ENCODE results near the gene TDRD12. TPM values are rescaled to one million over a fixed set of nuclear protein-coding genes. Genes with fewer than 3 reads are reported as not detected.

Gene TDRD12
- total and polyA plus RNA-seq, 11 donors: 0.06 to 0.63 (median 0.23) TPM; not detected in 5

DNA sequence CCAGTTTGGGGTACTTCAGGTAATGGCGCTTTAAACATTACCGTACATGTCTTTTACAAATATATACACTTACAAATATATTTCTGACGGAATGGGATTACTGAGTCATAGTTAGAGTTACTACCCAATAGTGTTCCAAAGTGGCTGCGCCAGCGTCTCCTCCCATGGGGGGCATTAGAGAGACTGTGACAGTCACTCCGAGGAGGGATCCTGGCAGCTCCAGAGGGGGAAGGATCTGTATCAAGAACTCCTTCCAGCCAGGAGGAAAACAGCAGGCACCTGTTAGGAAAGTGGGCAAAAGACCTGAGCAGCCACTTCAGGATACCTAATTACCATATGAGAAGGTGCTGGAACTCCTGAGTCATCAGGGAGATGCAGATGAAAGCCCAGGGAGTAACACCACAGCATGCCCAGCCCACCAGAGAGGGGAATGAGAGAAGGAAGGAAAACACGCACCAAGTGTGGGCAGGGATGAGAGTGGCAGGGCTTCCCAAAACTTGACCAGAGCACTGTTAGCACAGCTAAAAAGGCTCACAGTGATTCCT is 97.1 kb downstream of the TDRD12 start:
- H3K27me3 ChIP-seq: peaks cover 0 to 19% (median 0%) of the 10 kb centered on the region in 9 donors
- no peaks in the 10 kb centered on the region for H3K9me3 ChIP-seq
- ATAC-seq: no peak
- DNase-seq: no peak
- no peak overlapping the region for H3K4me3 ChIP-seq
- 60 to 69% (median 66%) methylated on average over 7 of the region's 7 CpGs for WGBS, 4 donors
- H3K4me1 ChIP-seq: no peaks in the 10 kb centered on the region
- H3K36me3 ChIP-seq: no peaks in the 10 kb centered on the region
- intact Hi-C loops (cut with DNase I): no loop called here
- no peak overlapping the region for H3K27ac ChIP-seq
- TF ChIP-seq, protein P1, sequence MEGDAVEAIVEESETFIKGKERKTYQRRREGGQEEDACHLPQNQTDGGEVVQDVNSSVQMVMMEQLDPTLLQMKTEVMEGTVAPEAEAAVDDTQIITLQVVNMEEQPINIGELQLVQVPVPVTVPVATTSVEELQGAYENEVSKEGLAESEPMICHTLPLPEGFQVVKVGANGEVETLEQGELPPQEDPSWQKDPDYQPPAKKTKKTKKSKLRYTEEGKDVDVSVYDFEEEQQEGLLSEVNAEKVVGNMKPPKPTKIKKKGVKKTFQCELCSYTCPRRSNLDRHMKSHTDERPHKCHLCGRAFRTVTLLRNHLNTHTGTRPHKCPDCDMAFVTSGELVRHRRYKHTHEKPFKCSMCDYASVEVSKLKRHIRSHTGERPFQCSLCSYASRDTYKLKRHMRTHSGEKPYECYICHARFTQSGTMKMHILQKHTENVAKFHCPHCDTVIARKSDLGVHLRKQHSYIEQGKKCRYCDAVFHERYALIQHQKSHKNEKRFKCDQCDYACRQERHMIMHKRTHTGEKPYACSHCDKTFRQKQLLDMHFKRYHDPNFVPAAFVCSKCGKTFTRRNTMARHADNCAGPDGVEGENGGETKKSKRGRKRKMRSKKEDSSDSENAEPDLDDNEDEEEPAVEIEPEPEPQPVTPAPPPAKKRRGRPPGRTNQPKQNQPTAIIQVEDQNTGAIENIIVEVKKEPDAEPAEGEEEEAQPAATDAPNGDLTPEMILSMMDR (IDR thresholded peaks at IDR 0.05): no peak
- TF ChIP-seq POLR2A (IDR thresholded peaks at IDR 0.05): no peak

DNA sequence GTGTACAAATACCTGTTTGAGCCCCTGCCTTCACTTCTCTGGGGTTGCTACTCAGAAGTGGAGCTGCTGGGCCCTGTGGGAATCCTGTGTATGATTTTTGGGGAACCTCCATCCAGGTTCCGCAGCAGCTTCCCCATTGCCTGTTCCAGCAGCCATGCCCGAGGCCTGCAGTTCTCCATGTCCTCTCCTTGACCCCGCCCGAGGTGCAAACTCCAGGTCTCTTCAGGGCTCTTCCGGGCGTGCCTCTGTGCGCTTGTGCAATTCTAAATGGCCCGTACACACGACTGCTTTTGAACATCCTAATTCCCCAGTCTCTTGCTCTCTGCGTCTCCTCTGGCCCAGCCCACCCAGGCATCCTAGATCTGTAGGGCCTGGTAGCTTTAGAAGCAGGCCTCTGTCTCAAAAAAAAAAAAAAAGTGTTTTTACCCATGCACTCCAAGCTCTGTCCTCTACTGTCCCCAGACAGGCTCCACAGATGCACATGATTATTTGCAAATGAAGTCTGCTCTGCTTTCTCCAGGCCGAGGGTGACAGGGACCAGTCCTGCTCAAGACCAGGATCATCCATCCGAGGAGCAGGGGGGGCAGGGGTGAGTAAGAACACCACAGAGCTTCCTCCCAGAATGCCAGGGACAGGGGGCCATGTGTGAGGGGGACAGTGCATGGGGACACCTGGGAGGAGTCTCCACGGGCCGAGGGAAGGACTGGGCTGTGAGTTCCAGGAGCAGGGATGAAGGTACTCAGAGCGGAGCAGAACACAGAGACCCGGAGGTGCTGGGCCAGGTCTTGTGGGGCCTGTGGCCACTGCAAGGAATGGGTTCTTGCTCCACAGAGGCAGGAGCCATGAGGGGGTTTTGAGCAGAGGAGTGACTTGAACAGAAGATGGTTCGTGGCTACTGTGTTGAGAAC is 98.3 kb downstream of the TDRD12 start:
- intact Hi-C loops (cut with DNase I): no loop called here
- no peak overlapping the region for H3K4me3 ChIP-seq
- WGBS, 4 donors: 79 to 86% (median 83%) methylated on average over 15 to 17 of the region's 17 CpGs
- no peaks in the 10 kb centered on the region for H3K4me1 ChIP-seq
- no peak for TF ChIP-seq POLR2A (IDR thresholded peaks at IDR 0.05)
- no peaks in the 10 kb centered on the region for H3K36me3 ChIP-seq
- no peak overlapping the region for H3K27ac ChIP-seq
- ATAC-seq (peak in 1 of 4 donors; percentile 32), DNase-seq (no peak)
- no peaks in the 10 kb centered on the region for H3K9me3 ChIP-seq
- H3K27me3 ChIP-seq: peaks cover 0 to 20% (median 0%) of the 10 kb centered on the region in 9 donors

DNA sequence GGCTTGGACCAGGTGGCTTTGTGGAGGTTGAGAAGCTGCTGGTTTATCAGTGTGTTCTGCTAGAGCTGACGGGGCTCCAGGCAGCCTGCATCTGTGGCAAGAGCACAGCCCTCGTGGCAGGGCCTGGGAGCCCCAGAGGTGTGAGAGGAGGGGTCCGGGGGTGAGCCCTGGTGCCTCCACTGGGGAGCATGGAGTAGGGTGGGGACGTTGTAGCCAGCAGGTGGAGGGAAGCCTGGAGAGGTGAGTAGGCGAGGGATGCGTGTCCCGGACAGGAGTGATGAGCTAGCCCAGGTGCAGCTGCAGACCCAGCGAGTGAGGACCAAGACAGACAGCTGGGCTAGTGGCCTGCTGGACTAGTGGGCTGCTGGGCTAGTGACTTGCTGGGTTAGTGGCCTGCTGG is 99.0 kb downstream of the TDRD12 start:
- no peaks in the 10 kb centered on the region for H3K36me3 ChIP-seq
- no peaks in the 10 kb centered on the region for H3K4me1 ChIP-seq
- no peak overlapping the region for H3K27ac ChIP-seq
- no peak for ATAC-seq
- H3K4me3 ChIP-seq: no peak overlapping the region
- intact Hi-C loops (cut with DNase I): no loop called here
- peaks cover 0 to 27% (median 0%) of the 10 kb centered on the region in 9 donors for H3K27me3 ChIP-seq
- no peak for TF ChIP-seq POLR2A (IDR thresholded peaks at IDR 0.05)
- TF ChIP-seq, protein P1 (IDR thresholded peaks at IDR 0.05): no peak
- no peak for DNase-seq
- WGBS, 4 donors: 76 to 85% (median 79%) methylated on average over 8 of the region's 8 CpGs
- H3K9me3 ChIP-seq: no peaks in the 10 kb centered on the region

DNA sequence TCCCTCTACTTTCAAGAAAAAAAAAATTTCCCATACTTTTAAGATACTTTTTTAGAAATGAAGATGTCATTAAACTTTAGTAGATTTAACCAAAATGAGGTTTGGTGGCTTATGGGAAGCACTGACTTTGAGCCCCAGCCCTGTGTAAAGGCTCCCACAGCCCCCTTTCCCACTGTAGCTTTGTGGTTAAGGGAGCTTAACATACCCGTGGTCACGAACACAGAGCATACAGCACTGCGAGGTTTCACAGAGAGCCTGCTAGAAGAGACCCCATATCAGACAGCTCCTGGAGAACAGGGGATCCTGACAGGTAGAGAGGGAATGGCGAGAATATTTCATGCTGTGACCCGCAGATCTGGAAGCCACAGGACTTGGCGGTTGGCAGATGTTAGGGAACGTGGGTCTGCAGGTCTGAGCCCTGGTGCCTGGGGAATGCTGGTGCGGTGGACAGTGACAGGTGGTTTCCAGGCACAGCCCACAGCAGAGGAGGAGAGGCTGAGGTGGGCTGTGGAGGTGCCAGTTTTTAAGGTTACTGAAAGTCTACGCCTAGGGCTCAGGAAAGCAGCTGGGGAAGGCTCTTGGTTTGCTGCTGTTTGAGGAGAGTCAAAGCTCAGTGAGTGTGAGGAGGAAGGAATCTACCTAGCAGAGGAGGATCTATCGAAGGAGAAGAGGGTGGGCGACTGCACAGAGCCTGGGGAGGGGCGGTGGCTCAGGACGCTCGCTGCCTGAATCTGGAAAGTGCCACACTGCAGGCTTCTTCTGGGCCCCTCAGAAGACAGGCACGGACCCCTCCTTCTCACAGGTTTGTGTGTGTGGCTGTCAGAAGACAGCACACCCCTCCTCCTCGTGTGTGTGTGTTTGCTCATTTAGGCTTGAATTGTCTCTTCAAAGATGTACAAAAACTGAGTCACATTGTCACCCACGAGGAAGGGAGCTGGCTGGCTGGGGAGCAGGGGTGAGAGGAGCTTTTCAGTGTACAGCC is 100.1 kb downstream of the TDRD12 start:
- Histone ChIP-seq H3K4me3 (no peak overlapping the region), H3K36me3 (no peaks in the 10 kb centered on the region), H3K9me3 (no peaks in the 10 kb centered on the region), H3K4me1 (peaks cover 0 to 4% (median 0%) of the 10 kb centered on the region in 12 donors), H3K27ac (no peak overlapping the region), H3K27me3 (peaks cover 0 to 37% (median 11%) of the 10 kb centered on the region in 9 donors)
- ATAC-seq: no peak
- 59 to 66% (median 63%) methylated on average over 17 of the region's 17 CpGs for WGBS, 4 donors
- peak in 1 of 5 donors; percentile 44 for DNase-seq
- TF ChIP-seq, protein P1 (IDR thresholded peaks at IDR 0.05): no peak
- no peak for TF ChIP-seq POLR2A (IDR thresholded peaks at IDR 0.05)
- intact Hi-C loops (cut with DNase I): no loop called here

All from heart left ventricle (tissue), 16 donors.